Astrocyte of the hippocampus (primary cell): ENCODE results near the gene AKAP8.
A peak's percentile ranks its signal among the peaks of the same experiment; 100 is the strongest.
"Not testable (repeated sequence)": the region's sequence is repeated elsewhere in the genome, so short reads cannot be mapped to it uniquely, and the experiment has no call there.

Experiments
- DNase-seq: peaks from one replicate; pipeline ENCODE4 v3.0.0; 2011; ENCODE audit warnings: low read depth, low spot score

The AKAP8 gene

DNA sequence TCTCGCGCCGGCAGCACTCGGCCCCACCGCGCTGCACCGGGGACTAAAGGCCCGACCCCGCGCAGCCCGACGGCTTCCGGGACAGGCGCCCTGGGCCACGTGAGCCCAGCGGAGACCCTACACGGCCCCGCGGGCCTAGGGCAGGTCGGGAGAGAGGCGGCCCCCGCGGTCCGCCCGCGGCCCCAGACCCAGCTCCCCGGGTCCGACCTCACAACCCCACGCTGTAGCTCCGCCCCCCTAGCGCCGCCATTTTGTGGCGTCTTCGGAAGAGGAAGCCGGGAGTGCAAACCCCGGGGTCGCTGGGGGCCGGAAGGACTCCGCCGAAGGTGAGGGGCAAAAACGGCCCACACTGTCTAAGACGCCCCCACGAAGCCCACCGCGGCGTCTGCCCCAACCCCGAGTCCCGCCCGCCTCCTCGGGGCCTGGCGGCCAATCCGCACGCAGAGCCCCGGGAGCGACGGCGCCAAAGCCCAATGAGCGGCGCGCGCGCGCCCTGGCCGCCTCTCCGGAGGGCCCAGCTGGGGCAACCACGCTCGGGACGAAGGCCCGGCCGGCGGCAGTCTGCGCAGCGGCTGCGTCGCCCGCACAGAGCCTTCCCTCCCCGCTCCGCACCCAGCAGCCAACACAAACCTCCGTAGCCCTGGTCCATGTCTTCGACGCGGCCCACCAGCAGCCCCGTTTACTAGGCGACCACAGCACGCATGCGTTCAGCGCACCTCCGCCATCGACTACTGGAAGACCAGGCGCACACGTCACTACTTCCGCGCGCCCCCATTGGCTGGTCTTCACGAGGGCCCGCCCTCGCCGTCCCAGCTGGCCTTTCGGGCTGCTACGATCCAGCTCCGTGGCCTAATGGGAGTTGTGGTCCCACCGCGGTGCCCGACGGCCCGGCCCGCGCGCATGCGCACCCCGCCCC is at the start of gene AKAP8:
AKAP8 (minus strand) TSS at position 705 of the 916 bp plus-strand sequence; CDS start at position 649, 56 bp downstream.
- DNase-seq: peak; percentile 100

DNA sequence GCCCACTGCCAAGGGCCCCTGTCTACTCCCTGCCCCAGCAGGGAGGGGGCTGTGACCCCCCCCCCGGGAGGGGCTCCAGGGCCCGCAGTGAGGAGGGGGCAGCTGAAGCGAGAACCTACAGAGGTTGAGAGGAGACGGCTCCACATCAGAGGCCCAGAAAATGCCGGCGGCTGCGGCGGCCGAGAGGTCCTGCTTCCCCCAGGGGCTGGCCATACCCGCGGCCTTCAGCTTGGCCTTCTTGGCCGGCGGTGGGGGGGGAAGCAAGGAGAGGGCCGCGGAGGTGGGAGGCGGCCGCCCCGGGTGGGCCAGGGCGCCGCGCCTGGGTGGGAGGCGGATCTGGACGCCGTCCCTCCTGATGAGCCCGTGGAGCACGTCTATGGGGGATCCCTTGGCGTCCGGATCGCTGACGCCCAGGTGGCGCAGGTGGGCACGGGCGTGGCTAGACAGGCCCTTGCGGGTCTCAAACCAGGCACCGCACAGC is 48.4 kb upstream of the AKAP8 start:
- no peak for DNase-seq

DNA sequence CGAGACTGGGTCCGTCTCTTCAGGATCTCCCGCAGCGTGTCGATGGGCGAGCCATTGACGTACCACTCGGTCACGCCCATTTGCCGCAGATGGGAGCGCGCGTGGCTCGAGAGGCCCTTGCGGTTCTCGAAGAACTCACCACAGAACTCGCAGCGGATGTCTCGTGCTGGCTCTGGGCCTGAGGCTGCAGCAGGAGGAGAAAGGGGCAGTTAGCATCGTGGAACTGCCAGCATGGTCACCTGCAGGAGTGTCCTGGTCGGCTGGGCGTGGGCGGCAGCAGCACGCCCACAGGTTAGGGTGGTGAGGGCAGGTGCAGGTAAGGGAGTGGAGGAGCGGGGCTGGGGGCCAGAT is 47.7 kb upstream of the AKAP8 start:
- DNase-seq: no peak

DNA sequence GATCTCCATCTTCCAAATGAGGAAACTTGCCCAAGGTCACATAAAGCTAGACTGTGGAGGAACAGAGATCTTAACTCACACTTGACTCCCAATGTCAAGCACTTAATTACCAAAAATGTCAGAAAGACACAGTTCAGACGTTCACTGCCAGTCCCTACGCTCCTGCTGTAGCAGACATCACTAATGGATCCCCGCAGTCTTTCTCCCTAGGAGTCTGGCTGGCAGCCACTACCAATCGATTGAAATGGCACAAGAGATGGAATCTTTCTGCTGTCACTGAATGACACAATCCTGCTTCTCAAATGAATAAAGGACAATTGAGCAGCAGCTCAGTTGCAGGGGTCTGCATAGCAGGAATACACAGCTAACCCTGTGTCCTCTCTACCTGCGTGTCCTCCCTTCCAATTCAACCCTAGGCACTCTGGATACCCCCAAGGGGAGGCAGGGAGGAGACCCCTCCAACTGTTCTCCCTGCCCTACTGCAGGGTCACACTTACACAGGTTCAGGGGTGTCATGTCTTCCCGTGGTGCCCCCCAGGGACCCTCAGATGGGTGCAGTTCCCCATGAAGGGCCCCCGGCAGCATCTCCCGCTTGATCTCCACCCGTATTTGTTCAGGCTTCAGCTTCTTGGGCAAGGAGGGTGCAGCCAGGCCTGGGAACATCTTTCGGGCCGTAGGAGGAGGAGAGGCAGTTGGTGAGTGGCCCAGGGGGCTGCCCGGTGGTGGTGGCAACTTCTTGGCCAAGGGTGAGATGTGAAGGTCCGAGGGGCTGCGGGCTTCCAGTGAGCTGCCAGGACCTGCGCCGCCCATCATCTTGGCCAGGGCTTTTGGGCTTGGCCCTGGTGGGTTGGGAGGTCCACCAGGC is 47.1 kb upstream of the AKAP8 start:
- DNase-seq: no peak

DNA sequence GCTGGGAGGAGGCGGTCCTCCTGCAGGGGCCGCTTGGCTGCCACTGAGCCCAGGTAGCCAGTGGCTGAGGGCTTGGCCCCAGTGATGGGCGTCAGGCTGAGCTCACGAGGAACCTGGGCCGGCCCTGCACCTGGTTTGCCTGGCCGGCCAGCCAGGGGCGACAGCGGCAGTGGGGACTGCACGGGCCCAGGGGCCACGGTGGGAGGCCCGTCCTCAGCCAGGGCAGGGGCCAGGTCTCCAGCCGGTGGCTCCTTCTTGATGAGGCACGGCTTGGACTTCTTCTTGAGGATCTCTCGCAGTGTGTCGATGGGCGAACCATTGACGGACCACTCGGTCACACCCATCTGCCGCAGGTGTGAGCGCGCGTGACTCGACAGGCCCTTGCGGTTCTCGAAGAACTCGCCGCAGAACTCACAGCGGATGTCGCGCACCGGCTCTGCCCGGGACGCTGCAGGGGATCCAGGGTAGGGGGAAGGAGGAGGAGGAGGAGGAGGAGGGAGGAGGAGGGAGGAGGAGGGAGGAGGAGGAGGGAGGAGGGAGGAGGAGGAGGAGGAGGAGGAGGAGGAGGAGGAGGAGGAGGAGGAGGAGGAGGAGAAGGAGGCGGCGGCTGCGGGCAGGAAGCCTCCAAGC is 45.8 kb upstream of the AKAP8 start:
- no peak for DNase-seq

DNA sequence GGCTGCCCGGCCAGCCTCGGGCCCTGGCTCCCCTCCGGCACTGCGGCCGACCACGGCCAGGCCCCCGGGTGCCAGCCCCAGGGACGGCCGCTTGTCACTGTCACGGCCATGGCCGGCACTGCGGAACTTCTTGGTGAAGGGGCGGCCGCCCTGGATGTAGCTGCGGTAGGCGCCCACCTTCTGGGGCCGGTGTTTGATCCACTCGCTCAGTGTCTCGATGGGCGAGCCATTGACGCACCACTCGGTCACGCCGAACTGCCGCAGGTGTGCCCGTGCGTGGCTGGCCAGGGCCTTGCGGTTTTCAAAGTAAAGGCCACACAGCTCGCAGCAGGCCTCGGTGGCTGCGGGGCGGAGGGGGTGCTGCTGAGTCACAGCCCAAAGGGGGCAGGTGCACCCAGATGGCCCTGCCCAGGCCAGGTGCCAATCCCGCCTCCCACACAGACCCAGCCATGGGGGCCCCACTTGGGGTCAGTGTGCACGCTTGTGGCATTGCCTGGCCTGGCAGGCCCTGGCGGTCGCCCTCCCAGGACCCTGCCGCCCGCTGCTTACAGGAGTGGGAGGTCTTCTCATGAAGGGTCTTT is 45.2 kb upstream of the AKAP8 start:
- no peak for DNase-seq

DNA sequence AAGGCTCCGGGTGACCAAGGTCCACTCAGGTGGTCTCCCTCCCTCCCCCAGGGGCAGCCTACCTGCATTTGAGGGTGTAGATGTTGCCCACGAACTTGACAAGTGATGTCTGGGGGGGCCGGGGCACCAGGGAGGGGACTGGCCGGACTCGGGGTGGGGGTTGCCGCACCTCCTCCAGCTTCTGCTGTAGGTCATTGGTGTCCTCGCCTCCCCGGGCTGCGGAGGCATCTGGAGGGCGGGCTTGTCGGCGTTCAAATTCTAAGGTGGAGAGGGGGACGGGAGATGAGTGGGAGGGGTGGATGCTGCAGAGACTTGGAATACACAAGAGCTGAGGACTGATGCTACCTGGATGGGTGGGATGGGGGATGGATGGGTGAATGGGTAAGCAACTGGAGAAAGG is 44.5 kb upstream of the AKAP8 start:
- DNase-seq: no peak

DNA sequence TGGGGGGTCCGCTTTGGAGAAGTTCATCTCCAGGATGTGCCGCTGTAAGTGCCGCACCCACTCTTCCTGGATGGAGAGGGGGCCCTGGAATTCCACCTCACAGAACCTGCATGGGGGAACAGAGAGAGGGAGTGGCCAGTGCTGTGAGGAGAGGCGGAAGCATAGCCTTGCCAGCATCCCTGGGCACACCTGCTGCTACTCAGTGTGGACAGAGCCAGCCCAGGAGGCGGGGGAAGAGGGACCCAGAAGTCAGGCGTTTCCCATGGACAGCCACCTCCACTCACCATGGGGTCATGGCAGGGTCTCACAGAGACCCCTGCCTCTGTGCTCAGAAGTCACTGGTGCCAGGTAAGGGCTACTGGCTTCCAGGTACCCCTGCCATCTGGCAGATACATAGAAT is 43.5 kb upstream of the AKAP8 start:
- DNase-seq: no peak

DNA sequence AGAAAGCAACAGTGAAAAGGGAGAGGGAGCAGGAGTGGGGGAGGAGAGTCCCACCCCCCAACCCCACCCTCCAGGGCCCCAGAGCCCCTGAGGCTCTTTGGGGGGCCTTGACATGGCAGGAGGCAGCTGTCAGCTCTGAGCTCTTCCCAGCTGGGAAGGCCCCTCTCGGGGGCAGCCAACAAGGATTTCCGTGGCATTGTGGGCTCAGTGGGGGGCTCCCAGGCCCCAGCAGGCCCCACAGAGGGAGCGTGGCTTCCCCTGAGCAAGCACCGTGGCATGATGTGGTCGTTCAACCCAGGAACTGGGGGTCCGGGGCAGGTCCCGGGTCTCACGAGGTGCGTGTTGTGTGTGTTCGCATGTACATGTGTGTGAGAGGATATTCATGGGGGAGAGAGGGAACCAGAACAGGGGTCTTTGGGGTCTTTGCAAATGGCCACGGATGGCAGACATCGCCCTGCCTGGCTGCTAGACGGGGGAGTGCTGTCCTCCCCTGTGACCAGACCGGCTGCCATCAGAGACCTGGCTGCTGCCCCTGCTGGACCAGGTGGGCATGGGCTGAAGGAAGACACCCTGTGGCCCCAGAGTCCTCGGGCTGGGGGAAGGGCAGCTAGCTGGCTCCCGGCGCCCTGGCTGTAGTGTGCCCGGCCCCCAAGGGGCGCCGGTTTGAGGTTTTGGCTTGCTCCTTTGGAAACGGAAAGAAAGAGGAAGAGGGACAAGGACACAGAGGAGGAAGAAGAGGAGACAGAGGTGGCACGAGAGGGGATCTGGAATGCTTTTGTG is 42.9 kb upstream of the AKAP8 start:
- DNase-seq: no peak

DNA sequence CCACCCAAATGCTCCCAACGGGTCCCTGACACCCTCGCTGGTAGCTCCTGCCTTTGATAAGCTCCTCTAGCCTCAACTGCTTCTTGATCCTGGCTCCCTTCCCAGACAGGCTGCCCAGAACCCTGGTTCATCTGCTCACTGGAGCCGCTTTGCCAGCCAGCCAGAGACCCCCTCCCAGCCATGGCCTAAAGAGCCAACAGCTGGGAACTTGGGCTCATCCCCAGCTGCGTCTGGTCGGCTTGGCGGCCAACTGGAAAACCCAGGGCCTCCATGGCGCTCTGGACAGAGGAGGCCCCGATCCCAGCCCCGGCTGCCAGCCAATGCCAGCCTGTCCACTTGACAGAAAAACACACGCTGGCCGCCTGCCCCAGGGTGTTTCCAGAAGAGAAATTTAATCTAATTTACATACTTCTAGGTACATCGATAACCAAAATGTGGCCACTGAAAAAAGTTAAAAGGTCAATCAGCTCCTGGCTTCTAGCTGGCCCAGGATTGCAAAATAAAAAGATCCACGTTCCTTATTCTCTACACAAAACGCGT is 42.2 kb upstream of the AKAP8 start:
- DNase-seq: no peak

DNA sequence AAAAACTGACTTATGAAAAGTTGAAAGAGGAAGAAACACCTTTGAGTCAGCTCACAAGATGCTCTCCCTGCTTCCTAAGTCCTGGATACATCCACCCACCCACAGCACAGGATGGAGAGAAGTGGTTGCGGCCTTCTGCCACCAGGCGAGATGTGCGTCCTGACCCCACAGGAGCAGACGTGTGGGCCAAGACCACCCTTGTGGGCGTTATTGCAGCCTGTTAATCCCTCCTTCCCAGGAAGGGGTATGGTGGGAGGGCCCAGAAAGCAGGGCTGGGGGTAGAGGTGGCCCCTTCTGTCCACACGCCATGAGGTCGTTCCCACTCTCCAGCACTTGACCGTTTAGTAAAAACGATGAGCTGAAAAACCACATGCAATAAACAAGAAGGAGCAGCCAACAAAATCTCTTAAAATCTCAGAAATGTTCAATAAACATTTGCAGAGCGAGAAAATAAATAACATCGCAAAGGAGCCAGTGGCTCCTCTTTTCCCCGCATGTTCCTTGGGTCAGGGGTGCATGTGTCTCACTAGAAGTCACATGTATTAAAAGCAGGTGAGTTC is 41.6 kb upstream of the AKAP8 start:
- DNase-seq: no peak

DNA sequence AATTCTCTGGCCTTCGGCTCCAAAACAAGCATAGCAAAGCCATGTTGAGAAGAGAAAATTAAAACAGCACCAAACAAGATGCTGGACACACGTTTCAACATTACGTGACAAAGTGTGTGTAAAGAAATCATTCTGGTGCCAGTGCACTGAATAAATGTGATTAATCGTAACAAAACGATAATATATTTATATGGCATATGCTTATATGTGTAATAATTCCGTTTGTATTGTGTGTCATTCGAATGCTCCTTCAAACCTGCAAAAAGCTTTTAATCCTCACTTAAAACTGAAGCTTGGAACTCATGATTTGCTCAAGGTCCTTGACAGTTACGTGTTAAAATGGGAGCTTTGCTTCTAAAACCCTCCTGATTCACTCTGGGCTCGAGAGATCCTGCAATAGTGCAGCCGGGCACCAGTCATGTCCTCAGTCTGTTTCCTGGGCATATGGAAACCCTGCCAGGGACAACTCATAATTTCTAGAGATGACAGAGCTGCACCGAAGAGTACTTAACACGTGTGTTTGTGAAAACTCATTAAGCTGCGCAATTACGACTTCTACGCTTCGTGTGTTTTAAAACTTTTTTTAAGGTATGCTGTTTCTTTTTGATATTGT is 39.9 kb upstream of the AKAP8 start:
- no peak for DNase-seq

DNA sequence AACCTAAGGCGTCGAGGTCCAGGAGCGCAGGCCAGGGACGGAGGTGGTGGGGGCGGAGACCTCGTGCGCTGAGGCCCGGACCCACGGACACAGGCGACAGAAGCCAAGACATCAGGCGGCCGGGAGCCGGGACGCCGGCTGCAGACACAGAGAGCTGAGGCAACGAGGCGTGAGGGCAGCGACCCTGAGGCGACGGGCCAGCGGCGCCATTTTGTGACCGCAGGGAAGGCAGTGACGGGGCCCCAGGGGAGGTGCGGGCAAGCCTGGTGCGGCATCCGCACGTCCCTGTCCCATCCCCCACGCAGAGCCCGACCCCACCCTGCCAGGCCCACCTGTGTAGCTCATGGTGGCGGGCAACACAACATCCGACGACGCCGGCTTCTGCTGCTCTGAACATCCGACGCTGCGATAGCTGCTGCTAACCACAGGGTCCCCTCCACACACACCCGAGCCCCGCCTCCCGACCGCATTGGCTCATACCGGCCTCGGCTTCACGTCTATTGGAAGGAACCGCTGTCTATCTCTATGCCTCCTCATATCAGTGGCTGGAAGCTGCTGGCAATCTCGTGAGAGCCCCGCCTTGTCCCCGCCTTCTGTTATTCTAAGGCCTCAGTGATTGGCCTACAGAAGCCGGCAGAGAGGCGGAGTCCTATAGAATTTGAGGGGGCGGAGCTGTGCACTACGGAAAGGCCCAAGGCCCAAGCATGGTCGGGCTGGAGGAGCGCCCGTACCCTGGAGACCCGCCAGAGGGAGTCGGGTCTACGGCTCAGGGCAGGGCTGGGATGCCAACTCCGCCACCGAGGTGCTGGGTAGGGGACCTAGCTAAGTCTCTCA is 39.2 kb upstream of the AKAP8 start, which contains the start of gene AKAP8L:
AKAP8L (minus strand) TSS at position 410 of the 834 bp plus-strand sequence; CDS start at position 345, 65 bp downstream.
- peak; percentile 100 for DNase-seq

DNA sequence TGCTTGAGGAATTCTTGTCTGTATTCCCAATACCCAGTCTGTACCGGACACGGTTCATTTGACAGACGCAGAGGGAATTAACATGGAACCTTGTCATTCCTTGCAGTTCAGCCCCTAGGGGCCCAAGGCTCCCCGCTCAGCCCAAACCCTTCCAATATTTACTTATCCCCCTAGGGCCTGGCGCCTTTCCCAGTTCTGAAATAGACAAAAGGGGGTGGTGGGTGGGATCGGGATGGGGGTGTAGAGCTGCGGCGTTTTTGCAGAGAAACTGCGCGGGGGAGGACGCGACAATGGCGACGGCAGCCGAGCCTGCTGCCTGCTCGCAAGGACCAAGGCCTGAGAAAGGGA is 38.6 kb upstream of the AKAP8 start:
- peak; percentile 71 for DNase-seq

DNA sequence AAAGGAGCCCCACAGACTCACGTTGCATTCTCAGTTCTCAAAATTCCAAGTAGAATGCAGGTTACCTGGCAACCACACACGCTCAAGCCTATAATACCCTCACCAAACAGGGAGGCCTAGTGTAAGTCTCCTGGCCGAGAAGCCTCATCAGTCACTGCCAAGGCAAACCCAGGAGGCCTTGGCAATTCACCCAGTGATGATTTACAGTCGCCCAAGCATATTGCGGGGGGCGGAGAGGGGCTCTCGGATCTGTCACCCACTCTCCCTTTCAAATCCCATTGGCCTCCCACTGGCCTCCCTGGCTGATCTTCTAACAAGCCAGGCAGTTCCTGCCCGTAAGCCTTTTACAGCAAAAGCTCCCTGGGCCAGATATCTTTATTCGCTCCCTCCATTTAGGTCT is 38.1 kb upstream of the AKAP8 start:
- peak; percentile 67 for DNase-seq

DNA sequence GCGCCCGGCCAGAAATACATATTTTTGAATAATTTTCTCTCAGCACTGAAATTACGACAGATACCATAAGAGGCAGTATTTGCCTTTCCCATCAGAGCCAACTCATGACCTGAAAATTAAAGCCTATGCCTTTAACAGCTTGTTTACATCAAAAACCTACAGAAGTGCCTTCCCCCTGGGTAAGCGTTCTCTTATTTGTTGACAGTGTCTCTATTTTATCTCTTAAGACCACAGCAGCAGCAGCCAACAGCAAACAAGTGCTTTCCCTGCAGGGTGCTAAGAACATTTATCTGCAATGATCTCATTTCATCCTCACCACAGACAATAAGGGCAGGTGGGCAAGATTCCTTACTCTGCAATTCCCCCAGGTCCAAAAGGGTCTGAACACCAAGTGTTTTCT is 33.2 kb upstream of the AKAP8 start:
- no peak for DNase-seq

DNA sequence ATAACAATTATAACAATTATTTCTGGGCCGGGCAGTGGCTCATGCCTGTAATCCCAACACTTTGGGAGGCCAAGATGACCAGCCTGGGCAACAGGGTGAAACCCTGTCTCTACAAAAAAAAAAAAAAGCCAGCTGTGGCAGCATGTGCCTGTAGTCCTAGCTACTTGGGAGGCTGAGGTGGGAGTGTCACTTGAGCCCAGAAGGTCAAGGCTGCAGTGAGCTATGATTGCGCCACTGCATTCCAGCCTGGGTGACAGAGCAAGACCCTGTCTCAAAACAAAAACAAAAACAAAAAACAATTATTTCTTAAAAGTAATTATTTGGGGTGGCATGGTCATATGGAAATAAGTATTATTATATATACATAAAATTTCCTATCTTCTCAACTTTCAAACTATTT is 31.8 kb upstream of the AKAP8 start:
- DNase-seq: not testable (repeated sequence)

DNA sequence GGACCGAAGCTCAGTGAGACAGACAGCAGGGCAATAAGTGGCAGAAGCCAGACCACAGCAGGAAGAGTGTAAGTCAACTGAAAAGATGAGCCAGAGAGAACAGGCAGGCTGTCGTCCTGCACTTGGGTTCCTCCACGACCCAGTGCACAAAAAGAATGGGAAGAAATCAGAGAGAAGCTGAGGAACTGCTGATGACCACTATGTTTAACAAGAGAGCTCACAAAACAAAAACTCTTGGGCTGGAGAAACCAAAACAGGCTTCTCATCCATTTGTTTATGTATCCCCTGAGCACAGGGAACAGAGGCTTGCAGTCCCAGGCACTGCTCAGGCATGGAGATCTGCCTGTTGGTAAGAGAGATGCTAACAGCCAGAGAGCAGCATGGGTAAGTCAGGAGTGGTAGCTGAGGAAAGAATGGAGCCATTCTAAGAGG is 25.2 kb upstream of the AKAP8 start:
- no peak for DNase-seq
